K562 (cell line): Measurements from ENCODE around the gene RBMS3. TPM values are rescaled to one million over a fixed set of nuclear protein-coding genes. Genes with fewer than 3 reads are reported as not detected.
"Not testable (repeated sequence)": the region's sequence is repeated elsewhere in the genome, so short reads cannot be mapped to it uniquely, and the experiment has no call there.

Experiments used
- ATAC-seq: fragments of 200-7000 bp; cut with Tn5 transposase; 3 replicates; pipeline ENCODE4 v1.9.1; 2020; ENCODE audit warnings: moderate library complexity
- BruUV-seq: library from RNA; stranded (reverse); fragments of 400-500 nt; replicated peaks from 2 replicates; lab custom pipeline; 2021; lab: Mats Ljungman, UMichigan
- CTCF ChIA-PET: fragments of 300-600 bp; formaldehyde crosslinking; extraction: SDS; loops from one replicate; lab custom pipeline; 2021; ENCODE audit warnings: low intra/inter-chr PET ratio; lab: Yijun Ruan, JAX
- POLR2A ChIA-PET: fragments of 300-600, 350-650 bp; sonication (Branson Sonifier 250); formaldehyde crosslinking; extraction: SDS; loops from one replicate; lab custom pipeline; 2021; ENCODE audit warnings: antibody characterized with exemption, inconsistent platforms; lab: Yijun Ruan, JAX
- DNase-seq, 4 experiments: peaks; one replicate each; pipeline versions ENCODE4 v3.0.0 to v3.0.0-alpha.2; 2011 to 2018; ENCODE audit warnings: low spot score in 3 of 4, mixed read lengths in 3 of 4; ENCODE audit errors: extremely low read depth in 1 of 4
- FAIRE-seq: peaks from 2 replicates; lab custom pipeline; 2011; peaks lifted over from hg19 to GRCh38; lab: Jason Lieb, UNC
- H2AFZ ChIP-seq: 2 replicates; pipeline ENCODE4 v1.6.0; 2011; ENCODE audit warnings: low read depth, low read length, control low read depth, inconsistent platforms
- H3K27ac ChIP-seq: fragments of 200-600 bp; 3 replicates; pipeline ENCODE4 v1.8.0; 2011; ENCODE audit warnings: low read depth, mild to moderate bottlenecking, control low read depth, inconsistent platforms, low read length, moderate library complexity, mixed read lengths; ENCODE audit errors: extremely low read depth
- H3K27me3 ChIP-seq, 2 experiments: fragments of 300-600 bp in 1 of 2; 2 replicates in 1 of 2; 3 replicates in 1 of 2; pipeline versions ENCODE4 v1.6.0 to v1.8.0; 2011; ENCODE audit warnings: inconsistent platforms in 2 of 2, low read length in 2 of 2, mild to moderate bottlenecking in 1 of 2, mixed read lengths in 1 of 2, moderate library complexity in 1 of 2; ENCODE audit not compliant: control insufficient read depth in 2 of 2, insufficient read depth in 2 of 2
- H3K36me3 ChIP-seq: fragments of 300-600 bp; 3 replicates; pipeline ENCODE4 v1.8.0; 2011; ENCODE audit warnings: mild to moderate bottlenecking, low read length, inconsistent platforms; ENCODE audit not compliant: control insufficient read depth, insufficient read depth
- H3K4me1 ChIP-seq, 2 experiments: fragments of 200-600 bp in 1 of 2; replicated peaks in 1 of 2; 2 replicates in 1 of 2; 3 replicates in 1 of 2; pipeline versions ENCODE4 v1.5.1 to v1.8.0; 2011; ENCODE audit warnings: inconsistent platforms in 2 of 2, low read length in 2 of 2, mild to moderate bottlenecking in 1 of 2, mixed read lengths in 1 of 2, moderate library complexity in 1 of 2; ENCODE audit not compliant: control insufficient read depth in 2 of 2, insufficient read depth in 2 of 2
- H3K4me2 ChIP-seq: 2 replicates; pipeline ENCODE4 v1.6.1; 2011; ENCODE audit warnings: low read length, control low read depth, inconsistent platforms, mixed read lengths; ENCODE audit not compliant: insufficient read depth
- H3K4me3 ChIP-seq: fragments of 200-600 bp; sonication (generic), shearing (Covaris generic); 2 replicates; pipeline ENCODE4 v1.5.1; 2016; ENCODE audit warnings: control low read depth, inconsistent platforms
- H3K79me2 ChIP-seq: fragments of 200-600 bp; 3 replicates; pipeline ENCODE4 v1.8.0; 2011; ENCODE audit warnings: low read length, inconsistent platforms; ENCODE audit not compliant: control insufficient read depth, insufficient read depth
- H3K9ac ChIP-seq, 2 experiments: 2 replicates each; pipeline versions ENCODE4 v1.6.0 to v1.6.1; 2011; ENCODE audit warnings: low read depth in 2 of 2, low read length in 2 of 2, control low read depth in 1 of 2, inconsistent platforms in 1 of 2, mild to moderate bottlenecking in 1 of 2, mixed read lengths in 1 of 2; ENCODE audit not compliant: insufficient read depth in 1 of 2
- H3K9me1 ChIP-seq: one replicate; pipeline ENCODE4 v1.6.0; 2011; ENCODE audit warnings: inconsistent platforms, mild to moderate bottlenecking, low read length, moderate library complexity; ENCODE audit not compliant: control insufficient read depth, insufficient read depth
- H3K9me3 ChIP-seq: replicated peaks from 2 replicates; pipeline ENCODE4 v1.5.1; 2011; ENCODE audit warnings: low read depth, low read length, inconsistent platforms; ENCODE audit not compliant: control insufficient read depth, insufficient read depth
- H4K20me1 ChIP-seq: replicated peaks from 2 replicates; pipeline ENCODE4 v1.6.1; 2011; ENCODE audit warnings: low read length, inconsistent platforms, mixed read lengths; ENCODE audit not compliant: control insufficient read depth, insufficient read depth
- ELK3 ChIP-seq: fragments of 450-650 bp; formaldehyde crosslinking; IDR thresholded peaks from 2 replicates; pipeline ENCODE4 v1.4.0; 2020; ENCODE audit warnings: mild to moderate bottlenecking
- HDGF ChIP-seq: fragments of 450-650 bp; IDR thresholded peaks from 2 replicates; pipeline ENCODE4 v1.6.1; 2016
- RB1 ChIP-seq: fragments of 450-650 bp; IDR thresholded peaks from 2 replicates; pipeline ENCODE4 v1.6.1; 2017; ENCODE audit warnings: low read depth, mild to moderate bottlenecking
- RBFOX2 ChIP-seq: fragments of 200-400 bp; formaldehyde crosslinking; IDR thresholded peaks from 2 replicates; pipeline ENCODE4 v1.6.1; 2017; ENCODE audit warnings: low read depth, mild to moderate bottlenecking, low read length, moderate library complexity
- SRSF1 ChIP-seq: fragments of 200-400 bp; formaldehyde crosslinking; IDR thresholded peaks from 2 replicates; pipeline ENCODE4 v1.6.1; 2017; ENCODE audit warnings: mild to moderate bottlenecking, low read depth, low read length, moderate library complexity
- ZNF830 ChIP-seq: fragments of 250-450 bp; sonication (Bioruptor Pico); IDR thresholded peaks from 2 replicates; pipeline ENCODE4 v1.5.0; 2021; ENCODE audit warnings: mild to moderate bottlenecking
- WGBS: fragments of 100-300 bp; shearing (Covaris generic); methylation state at CpG from one replicate; pipeline ENCODE4 v1.1.6; 2016; ENCODE audit warnings: low coverage, mixed read lengths; ENCODE audit not compliant: insufficient coverage; ENCODE audit errors: missing lambda C conversion rate; 5-methylcytosine and 5-hydroxymethylcytosine counted together
- in situ Hi-C: fragments of 300-500 bp; cut with MboI; formaldehyde crosslinking; loops from 4 replicates; pipeline ENCODE4 v1.15.0; 2018; ENCODE audit warnings: inconsistent platforms, mixed read lengths
- intact Hi-C: fragments of 100-400 bp; cut with micrococcal nuclease; formaldehyde crosslinking; loops from 2 replicates; pipeline ENCODE4 v1.14.2; 2022
- polyA plus RNA-seq, 8 experiments: library from polyadenylated mRNA; depleted of rRNA in 4 of 8; stranded (reverse) in 5 of 8; unstranded in 3 of 8; fragments of >200 nt; fragmentation: Nextera tagmentation in 2 of 8; fragmentation: Illumina TruSeq in 1 of 8; extraction: Ambion mirVana in 2 of 8; extraction: Trizol in 1 of 8; gene quantifications; 2 replicates each; pipeline versions ENCODE4 v1.2.1 to v1.2.3, GENCODE V29; 2011 to 2014; ENCODE audit warnings: inconsistent platforms in 1 of 8, missing spikeins in 1 of 8
- total RNA-seq, 7 experiments: library from RNA; depleted of rRNA in 6 of 7; stranded (reverse); fragments of >200 nt in 6 of 7; fragmentation: Illumina TruSeq in 2 of 7; extraction: Trizol in 2 of 7; gene quantifications; 2 replicates each; pipeline versions ENCODE4 v1.2.1 to v1.2.3, GENCODE V29; 2011 to 2021; ENCODE audit warnings: low replicate concordance in 1 of 7
- TF ChIP-seq, protein P1 (sequence below): sonication (generic); formaldehyde crosslinking; IDR thresholded peaks from 2 replicates; pipeline ENCODE4 v1.8.1; 2022; ENCODE audit warnings: missing genetic modification reagents
- TF ChIP-seq, protein P2 (sequence below): fragments of 450-650 bp; formaldehyde crosslinking; IDR thresholded peaks from 2 replicates; pipeline ENCODE4 v1.4.0; 2022; ENCODE audit warnings: mild to moderate bottlenecking, moderate library complexity

RBMS3 gene
- total and polyA plus RNA-seq, 9 of the 15 experiments (the other 6 are each of a cell fraction or from before 2014, with no cell fraction given) = 0.20 TPM; not detected in 8

DNA sequence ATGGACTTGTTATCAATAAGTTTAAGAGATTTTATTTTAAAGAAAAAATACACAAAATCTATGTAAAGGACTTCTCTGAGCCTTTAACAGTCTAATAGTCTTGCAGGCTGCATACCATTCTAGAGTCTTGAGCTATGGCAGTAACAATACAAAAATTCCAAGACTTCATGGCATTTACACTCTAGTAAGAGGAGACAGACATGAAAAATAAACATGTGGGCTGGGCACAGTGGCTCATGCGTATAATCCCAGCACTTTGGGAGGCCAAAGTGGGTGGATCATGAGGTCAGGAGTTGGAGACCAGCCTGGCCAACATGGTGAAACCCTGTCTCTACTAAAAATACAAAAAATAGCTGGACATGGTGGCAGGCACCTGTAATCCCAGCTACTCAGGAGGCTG lies 47.7 kb upstream of the RBMS3 start:
- FAIRE-seq, H3K4me1 ChIP-seq, H3K27me3 ChIP-seq, POLR2A ChIA-PET, H3K36me3 ChIP-seq, ATAC-seq, in situ Hi-C loops, H3K4me2 ChIP-seq, BruUV-seq, H4K20me1 ChIP-seq, CTCF ChIA-PET, H3K9me1 ChIP-seq, DNase-seq, H3K79me2 ChIP-seq, intact Hi-C loops, H2AFZ ChIP-seq, H3K9me3 ChIP-seq, H3K27ac ChIP-seq, H3K4me3 ChIP-seq, H3K9ac ChIP-seq: not testable (repeated sequence)
- WGBS = 0% methylated on average over 1 of the region's 1 CpG

- DNase-seq (no peak), FAIRE-seq (no peak), ATAC-seq (no peak)
- Histone ChIP-seq H3K9me1 (no peaks in the 10 kb centered on the region), H3K4me2 (no peak overlapping the region), H3K79me2 (no peaks in the 10 kb centered on the region), H4K20me1 (no peaks in the 10 kb centered on the region), H2AFZ (no peak overlapping the region), H3K27me3 (no peaks in the 10 kb centered on the region), H3K9ac (no peak overlapping the region), H3K27ac (no peak overlapping the region), H3K4me3 (no peak overlapping the region), H3K36me3 (no peaks in the 10 kb centered on the region), H3K4me1 (no peaks in the 10 kb centered on the region), H3K9me3 (no peaks in the 10 kb centered on the region)
- BruUV-seq = no TSS peak
- in situ Hi-C loops = no loop called here
- 3% methylated on average over 3 of the region's 3 CpGs for WGBS
- POLR2A ChIA-PET = no interaction called here
- intact Hi-C loops = no loop called here
- TF ChIP-seq, protein P1, sequence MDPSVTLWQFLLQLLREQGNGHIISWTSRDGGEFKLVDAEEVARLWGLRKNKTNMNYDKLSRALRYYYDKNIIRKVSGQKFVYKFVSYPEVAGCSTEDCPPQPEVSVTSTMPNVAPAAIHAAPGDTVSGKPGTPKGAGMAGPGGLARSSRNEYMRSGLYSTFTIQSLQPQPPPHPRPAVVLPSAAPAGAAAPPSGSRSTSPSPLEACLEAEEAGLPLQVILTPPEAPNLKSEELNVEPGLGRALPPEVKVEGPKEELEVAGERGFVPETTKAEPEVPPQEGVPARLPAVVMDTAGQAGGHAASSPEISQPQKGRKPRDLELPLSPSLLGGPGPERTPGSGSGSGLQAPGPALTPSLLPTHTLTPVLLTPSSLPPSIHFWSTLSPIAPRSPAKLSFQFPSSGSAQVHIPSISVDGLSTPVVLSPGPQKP (CRISPR knock-in tag) = no peak
- TF ChIP-seq SRSF1 (no peak), RBFOX2 (no peak), ZNF830 (CRISPR knock-in tag) (no peak), RB1 (no peak), HDGF (no peak), ELK3 (CRISPR knock-in tag) (no peak)
- TF ChIP-seq, protein P2, sequence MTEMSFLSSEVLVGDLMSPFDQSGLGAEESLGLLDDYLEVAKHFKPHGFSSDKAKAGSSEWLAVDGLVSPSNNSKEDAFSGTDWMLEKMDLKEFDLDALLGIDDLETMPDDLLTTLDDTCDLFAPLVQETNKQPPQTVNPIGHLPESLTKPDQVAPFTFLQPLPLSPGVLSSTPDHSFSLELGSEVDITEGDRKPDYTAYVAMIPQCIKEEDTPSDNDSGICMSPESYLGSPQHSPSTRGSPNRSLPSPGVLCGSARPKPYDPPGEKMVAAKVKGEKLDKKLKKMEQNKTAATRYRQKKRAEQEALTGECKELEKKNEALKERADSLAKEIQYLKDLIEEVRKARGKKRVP (CRISPR knock-in tag) = no peak
- CTCF ChIA-PET = no interaction called here
Measured at GRCh38 chr3:29236146-29236840, 44.6 kb upstream of the RBMS3 start.
